AG04449 (cell line): Measurements from ENCODE around the gene PTPRQ.

Source experiments
- CTCF ChIA-PET: fragments of 350-600 bp; formaldehyde crosslinking; extraction: SDS; loops from one replicate; lab custom pipeline; 2021; ENCODE audit warnings: antibody characterized with exemption; lab: Yijun Ruan, JAX
- POLR2A ChIA-PET: fragments of 400-600, 350-600 bp; formaldehyde crosslinking; extraction: SDS; loops from one replicate; lab custom pipeline; 2020; ENCODE audit warnings: antibody characterized with exemption, inconsistent platforms; lab: Yijun Ruan, JAX
- DNase-seq: peaks from one replicate; pipeline ENCODE4 v3.0.0-alpha.2; 2010; ENCODE audit warnings: low read depth, low spot score
- H3K4me3 ChIP-seq: 2 replicates; pipeline ENCODE4 v1.5.1; 2011; ENCODE audit warnings: low read depth, mild to moderate bottlenecking, control low read depth, low read length
- TF ChIP-seq, protein P1 (sequence below): IDR thresholded peaks from one replicate; pipeline ENCODE4 v1.5.1; 2011; ENCODE audit warnings: mild to moderate bottlenecking, moderate library complexity, low read length, control low read depth, inconsistent platforms; ENCODE audit not compliant: insufficient read depth; ENCODE audit errors: missing control alignments

Gene PTPRQ

GRCh38 chr12:80493466-80493865 is 49.4 kb downstream of the PTPRQ start:
- H3K4me3 ChIP-seq = no peak overlapping the region
- no peak for DNase-seq
- TF ChIP-seq, protein P1, sequence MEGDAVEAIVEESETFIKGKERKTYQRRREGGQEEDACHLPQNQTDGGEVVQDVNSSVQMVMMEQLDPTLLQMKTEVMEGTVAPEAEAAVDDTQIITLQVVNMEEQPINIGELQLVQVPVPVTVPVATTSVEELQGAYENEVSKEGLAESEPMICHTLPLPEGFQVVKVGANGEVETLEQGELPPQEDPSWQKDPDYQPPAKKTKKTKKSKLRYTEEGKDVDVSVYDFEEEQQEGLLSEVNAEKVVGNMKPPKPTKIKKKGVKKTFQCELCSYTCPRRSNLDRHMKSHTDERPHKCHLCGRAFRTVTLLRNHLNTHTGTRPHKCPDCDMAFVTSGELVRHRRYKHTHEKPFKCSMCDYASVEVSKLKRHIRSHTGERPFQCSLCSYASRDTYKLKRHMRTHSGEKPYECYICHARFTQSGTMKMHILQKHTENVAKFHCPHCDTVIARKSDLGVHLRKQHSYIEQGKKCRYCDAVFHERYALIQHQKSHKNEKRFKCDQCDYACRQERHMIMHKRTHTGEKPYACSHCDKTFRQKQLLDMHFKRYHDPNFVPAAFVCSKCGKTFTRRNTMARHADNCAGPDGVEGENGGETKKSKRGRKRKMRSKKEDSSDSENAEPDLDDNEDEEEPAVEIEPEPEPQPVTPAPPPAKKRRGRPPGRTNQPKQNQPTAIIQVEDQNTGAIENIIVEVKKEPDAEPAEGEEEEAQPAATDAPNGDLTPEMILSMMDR = no peak
- ChIA-PET CTCF (no interaction called here), POLR2A (no interaction called here)

DNA sequence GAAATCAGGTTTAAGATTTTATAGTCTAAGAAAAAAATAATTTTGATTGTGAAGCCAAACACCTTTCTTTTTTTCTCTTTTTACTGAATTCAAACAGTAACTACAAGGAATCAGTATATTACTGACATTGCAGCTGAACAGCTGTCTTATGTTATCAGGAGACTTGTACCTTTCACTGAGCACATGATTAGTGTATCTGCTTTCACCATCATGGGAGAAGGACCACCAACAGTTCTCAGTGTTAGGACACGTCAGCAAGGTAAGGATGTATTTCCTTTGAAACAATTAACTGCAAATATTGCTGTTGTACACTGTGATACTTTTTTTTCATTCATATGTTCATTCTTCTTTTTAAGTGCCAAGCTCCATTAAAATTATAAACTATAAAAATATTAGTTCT is 50.8 kb downstream of the PTPRQ start:
- POLR2A ChIA-PET = no interaction called here
- DNase-seq = no peak
- CTCF ChIA-PET = no interaction called here
- H3K4me3 ChIP-seq = no peak overlapping the region
- TF ChIP-seq, protein P1 = no peak

- no peak for DNase-seq
- ChIA-PET POLR2A (no interaction called here), CTCF (no interaction called here)
- no peak overlapping the region for H3K4me3 ChIP-seq
- TF ChIP-seq, protein P1 = no peak
Observed at GRCh38 chr12:80498059-80498728, 54.2 kb downstream of the PTPRQ start.

- POLR2A ChIA-PET = no interaction called here
- TF ChIP-seq, protein P1 = no peak
- H3K4me3 ChIP-seq = no peak overlapping the region
- peak; percentile 9 for DNase-seq
- CTCF ChIA-PET = no interaction called here
Observed at GRCh38 chr12:80504389-80505163, 60.5 kb downstream of the PTPRQ start.

- peak; percentile 23 for DNase-seq
- H3K4me3 ChIP-seq = no peak overlapping the region
- TF ChIP-seq, protein P1 = no peak
- ChIA-PET CTCF (interaction anchor here (1.2 kb wide), 1 partner anchor 99 kb away, joined by 3 read pairs; no protein-coding TSS in a partner anchor), POLR2A (no interaction called here)
Observed at GRCh38 chr12:80509781-80510556, 65.9 kb downstream of the PTPRQ start.

- CTCF ChIA-PET = no interaction called here
- TF ChIP-seq, protein P1 = no peak
- no peak overlapping the region for H3K4me3 ChIP-seq
- POLR2A ChIA-PET = no interaction called here
- no peak for DNase-seq
Observed at GRCh38 chr12:80512781-80513180, 68.7 kb downstream of the PTPRQ start.
